ENCODE measurements around the gene LIMK1.

Gene LIMK1

GRCh38 chr7:74130518-74130917, 46.9 kb downstream of the LIMK1 start:
- Histone ChIP-seq H3K9me3 (ENCODE audit: control insufficient read depth, low read length) (no peaks in the 10 kb centered on the region), H3K4me3 (ENCODE audit: extremely low read depth, insufficient read depth, low read length, poor library complexity, severe bottlenecking) (no peak overlapping the region), H3K4me1 (ENCODE audit: control insufficient read depth, insufficient read depth, low read length, poor library complexity, severe bottlenecking) (no peaks in the 10 kb centered on the region), H3K27ac (ENCODE audit: low read depth, low read length, severe bottlenecking) (no peak overlapping the region), H3K36me3 (ENCODE audit: control insufficient read depth, insufficient read depth, low read length) (no peaks in the 10 kb centered on the region)
- 86 to 100% methylated on average over 3 to 4 of the region's 4 CpGs for WGBS, 2 experiments (ENCODE audit: insufficient coverage in 2 of 2)

GRCh38 chr7:74134117-74134620, 50.6 kb downstream of the LIMK1 start:
- H3K9me3 ChIP-seq (ENCODE audit: control insufficient read depth, low read length): no peaks in the 10 kb centered on the region
- no peaks in the 10 kb centered on the region for H3K36me3 ChIP-seq (ENCODE audit: control insufficient read depth, insufficient read depth, low read length)
- H3K27ac ChIP-seq (ENCODE audit: low read depth, low read length, severe bottlenecking): no peak overlapping the region
- no peak overlapping the region for H3K4me3 ChIP-seq (ENCODE audit: extremely low read depth, insufficient read depth, low read length, poor library complexity, severe bottlenecking)
- 95 to 100% methylated on average over 1 to 4 of the region's 8 CpGs for WGBS, 2 experiments (ENCODE audit: insufficient coverage in 2 of 2)
- H3K4me1 ChIP-seq (ENCODE audit: control insufficient read depth, insufficient read depth, low read length, poor library complexity, severe bottlenecking): no peaks in the 10 kb centered on the region

GRCh38 chr7:74138334-74138867, 54.8 kb downstream of the LIMK1 start:
- Histone ChIP-seq H3K9me3 (ENCODE audit: control insufficient read depth, low read length) (no peaks in the 10 kb centered on the region), H3K4me3 (ENCODE audit: extremely low read depth, insufficient read depth, low read length, poor library complexity, severe bottlenecking) (no peak overlapping the region), H3K4me1 (ENCODE audit: control insufficient read depth, insufficient read depth, low read length, poor library complexity, severe bottlenecking) (peaks cover 4% of the 10 kb centered on the region), H3K27ac (ENCODE audit: low read depth, low read length, severe bottlenecking) (no peak overlapping the region), H3K36me3 (ENCODE audit: control insufficient read depth, insufficient read depth, low read length) (no peaks in the 10 kb centered on the region)
- 71 to 73% methylated on average over 11 of the region's 12 CpGs for WGBS, 2 experiments (ENCODE audit: insufficient coverage in 2 of 2)

- Histone ChIP-seq H3K9me3 (ENCODE audit: control insufficient read depth, low read length) (no peaks in the 10 kb centered on the region), H3K4me3 (ENCODE audit: extremely low read depth, insufficient read depth, low read length, poor library complexity, severe bottlenecking) (no peak overlapping the region), H3K36me3 (ENCODE audit: control insufficient read depth, insufficient read depth, low read length) (no peaks in the 10 kb centered on the region), H3K4me1 (ENCODE audit: control insufficient read depth, insufficient read depth, low read length, poor library complexity, severe bottlenecking) (peaks cover 4% of the 10 kb centered on the region), H3K27ac (ENCODE audit: low read depth, low read length, severe bottlenecking) (no peak overlapping the region)
- WGBS, 2 experiments (ENCODE audit: insufficient coverage in 2 of 2): 67 to 68% methylated on average over 12 to 15 of the region's 16 CpGs
Measured at GRCh38 chr7:74138945-74139843, 55.6 kb downstream of the LIMK1 start.

GRCh38 chr7:74141705-74142104, 58.1 kb downstream of the LIMK1 start:
- WGBS, 2 experiments (ENCODE audit: insufficient coverage in 2 of 2): 75% methylated on average over 1 of the region's 1 CpG; no CpG with 5 or more reads in 1 of the 2 experiments
- Histone ChIP-seq H3K36me3 (ENCODE audit: control insufficient read depth, insufficient read depth, low read length) (no peaks in the 10 kb centered on the region), H3K4me3 (ENCODE audit: extremely low read depth, insufficient read depth, low read length, poor library complexity, severe bottlenecking) (no peak overlapping the region), H3K9me3 (ENCODE audit: control insufficient read depth, low read length) (peaks cover 9% of the 10 kb centered on the region), H3K27ac (ENCODE audit: low read depth, low read length, severe bottlenecking) (no peak overlapping the region), H3K4me1 (ENCODE audit: control insufficient read depth, insufficient read depth, low read length, poor library complexity, severe bottlenecking) (peaks cover 4% of the 10 kb centered on the region)

- Histone ChIP-seq H3K4me1 (ENCODE audit: control insufficient read depth, insufficient read depth, low read length, poor library complexity, severe bottlenecking) (peaks cover 4% of the 10 kb centered on the region), H3K4me3 (ENCODE audit: extremely low read depth, insufficient read depth, low read length, poor library complexity, severe bottlenecking) (no peak overlapping the region), H3K27ac (ENCODE audit: low read depth, low read length, severe bottlenecking) (no peak overlapping the region), H3K9me3 (ENCODE audit: control insufficient read depth, low read length) (peaks cover 9% of the 10 kb centered on the region), H3K36me3 (ENCODE audit: control insufficient read depth, insufficient read depth, low read length) (no peaks in the 10 kb centered on the region)
- WGBS, 2 experiments (ENCODE audit: insufficient coverage in 2 of 2): 95 to 100% methylated on average over 3 to 5 of the region's 6 CpGs
Measured at GRCh38 chr7:74143383-74143782, 59.8 kb downstream of the LIMK1 start.

- no peak overlapping the region for H3K27ac ChIP-seq (ENCODE audit: low read depth, low read length, severe bottlenecking)
- H3K36me3 ChIP-seq (ENCODE audit: control insufficient read depth, insufficient read depth, low read length): no peaks in the 10 kb centered on the region
- peaks cover 9% of the 10 kb centered on the region for H3K9me3 ChIP-seq (ENCODE audit: control insufficient read depth, low read length)
- no peaks in the 10 kb centered on the region for H3K4me1 ChIP-seq (ENCODE audit: control insufficient read depth, insufficient read depth, low read length, poor library complexity, severe bottlenecking)
- no peak overlapping the region for H3K4me3 ChIP-seq (ENCODE audit: extremely low read depth, insufficient read depth, low read length, poor library complexity, severe bottlenecking)
- no CpG with 5 or more reads among the region's 1 CpG for WGBS, 2 experiments (ENCODE audit: insufficient coverage in 2 of 2)
Measured at GRCh38 chr7:74148491-74148890, 64.9 kb downstream of the LIMK1 start.

- H3K4me1 ChIP-seq (ENCODE audit: control insufficient read depth, insufficient read depth, low read length, poor library complexity, severe bottlenecking): no peaks in the 10 kb centered on the region
- H3K9me3 ChIP-seq (ENCODE audit: control insufficient read depth, low read length): peaks cover 9% of the 10 kb centered on the region
- 80 to 90% methylated on average over 2 to 3 of the region's 5 CpGs for WGBS, 2 experiments (ENCODE audit: insufficient coverage in 2 of 2)
- H3K36me3 ChIP-seq (ENCODE audit: control insufficient read depth, insufficient read depth, low read length): no peaks in the 10 kb centered on the region
- H3K4me3 ChIP-seq (ENCODE audit: extremely low read depth, insufficient read depth, low read length, poor library complexity, severe bottlenecking): no peak overlapping the region
- no peak overlapping the region for H3K27ac ChIP-seq (ENCODE audit: low read depth, low read length, severe bottlenecking)
Measured at GRCh38 chr7:74149071-74149470, 65.5 kb downstream of the LIMK1 start.

GRCh38 chr7:74149603-74150002, 66.0 kb downstream of the LIMK1 start:
- no peak overlapping the region for H3K27ac ChIP-seq (ENCODE audit: low read depth, low read length, severe bottlenecking)
- no peaks in the 10 kb centered on the region for H3K4me1 ChIP-seq (ENCODE audit: control insufficient read depth, insufficient read depth, low read length, poor library complexity, severe bottlenecking)
- peaks cover 6% of the 10 kb centered on the region for H3K9me3 ChIP-seq (ENCODE audit: control insufficient read depth, low read length)
- no peak overlapping the region for H3K4me3 ChIP-seq (ENCODE audit: extremely low read depth, insufficient read depth, low read length, poor library complexity, severe bottlenecking)
- no peaks in the 10 kb centered on the region for H3K36me3 ChIP-seq (ENCODE audit: control insufficient read depth, insufficient read depth, low read length)
- WGBS, 2 experiments (ENCODE audit: insufficient coverage in 2 of 2): 100% methylated on average over 1 of the region's 1 CpG; no CpG with 5 or more reads in 1 of the 2 experiments

GRCh38 chr7:74153736-74154135, 70.1 kb downstream of the LIMK1 start:
- no peaks in the 10 kb centered on the region for H3K9me3 ChIP-seq (ENCODE audit: control insufficient read depth, low read length)
- WGBS, 2 experiments (ENCODE audit: insufficient coverage in 2 of 2): 79 to 92% methylated on average over 6 to 8 of the region's 9 CpGs
- H3K4me1 ChIP-seq (ENCODE audit: control insufficient read depth, insufficient read depth, low read length, poor library complexity, severe bottlenecking): no peaks in the 10 kb centered on the region
- no peak overlapping the region for H3K27ac ChIP-seq (ENCODE audit: low read depth, low read length, severe bottlenecking)
- no peak overlapping the region for H3K4me3 ChIP-seq (ENCODE audit: extremely low read depth, insufficient read depth, low read length, poor library complexity, severe bottlenecking)
- H3K36me3 ChIP-seq (ENCODE audit: control insufficient read depth, insufficient read depth, low read length): no peaks in the 10 kb centered on the region
